Testis (tissue), 2 donors: ENCODE results near the gene C4orf54.

Experiments
- POLR2A ChIP-seq: fragments of 450-650 bp; IDR thresholded peaks from one replicate; pipeline ENCODE4 v1.6.1; 2017; ENCODE audit warnings: antibody characterized with exemption, mild to moderate bottlenecking, moderate library complexity
- TF ChIP-seq, protein P1 (sequence below), 3 experiments: fragments of 450-650 bp in 2 of 3; fragments of 200-600 bp in 1 of 3; sonication (generic) in 1 of 3; IDR thresholded peaks; one replicate each; pipeline ENCODE4 v1.5.1; 2016 to 2019; ENCODE audit warnings: antibody characterized with exemption in 3 of 3, mild to moderate bottlenecking in 2 of 3, moderate library complexity in 1 of 3

DNA sequence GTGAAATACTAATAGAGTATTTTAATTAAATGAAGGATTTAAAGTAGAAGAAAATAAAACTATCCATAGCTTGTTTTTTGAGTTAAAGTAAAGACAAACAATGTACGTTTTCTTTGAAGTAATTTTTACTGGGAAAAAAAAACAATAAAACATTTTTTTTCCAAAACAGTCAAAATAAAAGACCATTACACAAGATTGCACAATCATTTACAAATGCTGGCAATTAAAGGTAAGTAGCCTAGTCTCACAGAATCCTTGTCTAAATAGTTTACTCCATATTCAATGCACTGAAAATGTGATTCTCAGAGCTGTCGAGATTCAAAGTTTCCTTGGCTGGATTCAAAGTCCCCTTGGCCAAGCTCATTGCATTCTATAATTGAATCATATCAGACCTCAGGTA, 21.2 kb downstream of the C4orf54 start:
- TF ChIP-seq, protein P1, sequence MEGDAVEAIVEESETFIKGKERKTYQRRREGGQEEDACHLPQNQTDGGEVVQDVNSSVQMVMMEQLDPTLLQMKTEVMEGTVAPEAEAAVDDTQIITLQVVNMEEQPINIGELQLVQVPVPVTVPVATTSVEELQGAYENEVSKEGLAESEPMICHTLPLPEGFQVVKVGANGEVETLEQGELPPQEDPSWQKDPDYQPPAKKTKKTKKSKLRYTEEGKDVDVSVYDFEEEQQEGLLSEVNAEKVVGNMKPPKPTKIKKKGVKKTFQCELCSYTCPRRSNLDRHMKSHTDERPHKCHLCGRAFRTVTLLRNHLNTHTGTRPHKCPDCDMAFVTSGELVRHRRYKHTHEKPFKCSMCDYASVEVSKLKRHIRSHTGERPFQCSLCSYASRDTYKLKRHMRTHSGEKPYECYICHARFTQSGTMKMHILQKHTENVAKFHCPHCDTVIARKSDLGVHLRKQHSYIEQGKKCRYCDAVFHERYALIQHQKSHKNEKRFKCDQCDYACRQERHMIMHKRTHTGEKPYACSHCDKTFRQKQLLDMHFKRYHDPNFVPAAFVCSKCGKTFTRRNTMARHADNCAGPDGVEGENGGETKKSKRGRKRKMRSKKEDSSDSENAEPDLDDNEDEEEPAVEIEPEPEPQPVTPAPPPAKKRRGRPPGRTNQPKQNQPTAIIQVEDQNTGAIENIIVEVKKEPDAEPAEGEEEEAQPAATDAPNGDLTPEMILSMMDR (IDR thresholded peaks at IDR 0.05) = no peak
- TF ChIP-seq POLR2A = no peak
